Smooth muscle cell (in vitro differentiated cells): Measurements from ENCODE around the gene ROBO3. TPM values are rescaled to one million over a fixed set of nuclear protein-coding genes. Genes with fewer than 3 reads are reported as not detected.

Experiments
- DNase-seq: peaks from one replicate; lab custom pipeline; 2025; ENCODE audit not compliant: unreplicated experiment; lab: John Stamatoyannopoulos, UW
- H2AFZ ChIP-seq: fragments of 200-600 bp; sonication (generic); 2 replicates; pipeline ENCODE4 v1.6.0; 2016; ENCODE audit warnings: antibody characterized with exemption, low read depth, mild to moderate bottlenecking
- H3F3A ChIP-seq: fragments of 200-600 bp; sonication (generic); 2 replicates; pipeline ENCODE4 v1.6.0; 2017; ENCODE audit warnings: antibody characterized with exemption, low read depth
- H3K27ac ChIP-seq: fragments of 200-600 bp; sonication (generic); 2 replicates; pipeline ENCODE4 v1.5.1; 2016; ENCODE audit warnings: low read depth, mild to moderate bottlenecking
- H3K27me3 ChIP-seq: fragments of 200-600 bp; sonication (generic); 2 replicates; pipeline ENCODE4 v1.6.1; 2016; ENCODE audit warnings: low read depth, mild to moderate bottlenecking
- H3K36me3 ChIP-seq: fragments of 200-600 bp; sonication (generic); 2 replicates; pipeline ENCODE4 v1.5.1; 2016; ENCODE audit warnings: low read depth
- H3K4me1 ChIP-seq: fragments of 200-600 bp; sonication (generic); 2 replicates; pipeline ENCODE4 v1.5.1; 2016; ENCODE audit warnings: low read depth
- H3K4me2 ChIP-seq: fragments of 200-600 bp; sonication (generic); 2 replicates; pipeline ENCODE4 v1.6.0; 2016; ENCODE audit warnings: mild to moderate bottlenecking
- H3K4me3 ChIP-seq: fragments of 200-600 bp; sonication (generic); 2 replicates; pipeline ENCODE4 v1.5.1; 2016; ENCODE audit warnings: mild to moderate bottlenecking
- H3K79me2 ChIP-seq: fragments of 200-600 bp; sonication (generic); 2 replicates; pipeline ENCODE4 v1.6.0; 2016; ENCODE audit warnings: low read depth, mild to moderate bottlenecking
- H3K9ac ChIP-seq: fragments of 200-600 bp; sonication (generic); 2 replicates; pipeline ENCODE4 v1.6.0; 2016; ENCODE audit warnings: low read depth
- H3K9me3 ChIP-seq: fragments of 200-600 bp; sonication (generic); replicated peaks from 2 replicates; pipeline ENCODE4 v1.5.1; 2016; ENCODE audit warnings: low read depth
- H4K20me1 ChIP-seq: fragments of 200-600 bp; sonication (generic); 2 replicates; pipeline ENCODE4 v1.6.0; 2016; ENCODE audit warnings: low read depth
- whole genome bisulfite sequencing: methylation state at CpG from one replicate; pipeline ENCODE4 v1.1.7; 2016; ENCODE audit warnings: low lambda C conversion rate; 5-methylcytosine and 5-hydroxymethylcytosine counted together
- polyA plus RNA-seq: library from polyadenylated mRNA; unstranded; fragments of >200 nt; fragmentation: Nextera tagmentation; extraction: Ambion mirVana; gene quantifications from 2 replicates; pipeline ENCODE4 v1.2.1, GENCODE V29; 2016
- total RNA-seq: library from RNA; depleted of rRNA; stranded (reverse); fragments of >200 nt; gene quantifications from 2 replicates; pipeline ENCODE4 v1.2.3, GENCODE V29; 2014
- TF ChIP-seq, protein P1 (sequence below): fragments of 200-600 bp; sonication (generic); IDR thresholded peaks from 2 replicates; pipeline ENCODE4 v1.5.1; 2017; ENCODE audit warnings: borderline replicate concordance, mild to moderate bottlenecking, antibody characterized with exemption; ENCODE audit not compliant: insufficient read depth, poor library complexity, severe bottlenecking

ROBO3 gene
- total and polyA plus RNA-seq, 2 experiments from 2014 or later = 8.9 to 12.8 TPM

DNA sequence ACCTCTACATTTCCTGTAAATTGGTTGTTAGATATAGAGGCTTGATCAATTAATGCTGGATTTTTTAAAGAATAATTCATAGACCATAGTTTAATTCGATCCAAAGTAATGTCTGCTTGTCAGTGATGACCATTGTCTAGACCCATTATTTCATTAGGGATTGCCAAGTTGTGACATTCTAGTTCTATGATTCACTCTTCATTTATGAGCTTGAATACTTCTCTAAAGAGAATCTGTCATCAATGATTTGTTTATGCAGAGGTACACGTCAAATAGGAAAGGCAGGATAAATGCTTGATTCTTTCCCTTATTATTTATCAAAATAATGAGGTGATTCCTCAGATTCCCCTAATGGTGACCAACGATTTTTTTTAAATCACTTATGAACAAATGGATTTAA is 24.0 kb upstream of the ROBO3 start:
- H3K79me2 ChIP-seq = no peaks in the 10 kb centered on the region
- H3K9ac ChIP-seq = no peak overlapping the region
- H3K27me3 ChIP-seq = peaks cover 87% of the 10 kb centered on the region
- no peak overlapping the region for H3K4me2 ChIP-seq
- H3K27ac ChIP-seq = no peak overlapping the region
- H2AFZ ChIP-seq = no peak overlapping the region
- H3K4me3 ChIP-seq = no peak overlapping the region
- TF ChIP-seq, protein P1, sequence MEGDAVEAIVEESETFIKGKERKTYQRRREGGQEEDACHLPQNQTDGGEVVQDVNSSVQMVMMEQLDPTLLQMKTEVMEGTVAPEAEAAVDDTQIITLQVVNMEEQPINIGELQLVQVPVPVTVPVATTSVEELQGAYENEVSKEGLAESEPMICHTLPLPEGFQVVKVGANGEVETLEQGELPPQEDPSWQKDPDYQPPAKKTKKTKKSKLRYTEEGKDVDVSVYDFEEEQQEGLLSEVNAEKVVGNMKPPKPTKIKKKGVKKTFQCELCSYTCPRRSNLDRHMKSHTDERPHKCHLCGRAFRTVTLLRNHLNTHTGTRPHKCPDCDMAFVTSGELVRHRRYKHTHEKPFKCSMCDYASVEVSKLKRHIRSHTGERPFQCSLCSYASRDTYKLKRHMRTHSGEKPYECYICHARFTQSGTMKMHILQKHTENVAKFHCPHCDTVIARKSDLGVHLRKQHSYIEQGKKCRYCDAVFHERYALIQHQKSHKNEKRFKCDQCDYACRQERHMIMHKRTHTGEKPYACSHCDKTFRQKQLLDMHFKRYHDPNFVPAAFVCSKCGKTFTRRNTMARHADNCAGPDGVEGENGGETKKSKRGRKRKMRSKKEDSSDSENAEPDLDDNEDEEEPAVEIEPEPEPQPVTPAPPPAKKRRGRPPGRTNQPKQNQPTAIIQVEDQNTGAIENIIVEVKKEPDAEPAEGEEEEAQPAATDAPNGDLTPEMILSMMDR = no peak
- WGBS = 45% methylated on average over 3 of the region's 3 CpGs
- no peaks in the 10 kb centered on the region for H3K36me3 ChIP-seq
- peaks cover 53% of the 10 kb centered on the region for H3K4me1 ChIP-seq
- DNase-seq = no peak
- H3F3A ChIP-seq = peaks cover 6% of the 10 kb centered on the region
- H4K20me1 ChIP-seq = no peaks in the 10 kb centered on the region
- H3K9me3 ChIP-seq = no peaks in the 10 kb centered on the region

DNA sequence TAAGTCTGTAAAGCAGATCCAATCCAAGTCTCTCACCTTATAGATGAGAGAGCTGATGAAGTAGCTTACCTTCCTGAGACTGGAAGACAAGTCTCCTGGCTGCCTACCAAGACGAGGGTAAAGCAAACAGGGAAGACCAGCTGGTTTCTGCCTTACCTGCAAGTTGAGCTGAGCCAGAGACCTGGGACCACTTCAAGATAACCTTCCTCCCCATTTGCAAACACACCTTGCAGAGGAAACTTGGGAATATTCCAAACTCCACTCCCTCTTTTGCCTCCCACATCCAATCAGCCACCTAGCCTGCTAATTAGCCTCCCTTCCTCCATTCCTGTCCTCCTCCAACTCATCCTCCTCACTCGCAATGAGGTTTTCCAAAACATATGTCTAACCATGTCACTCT is 23.4 kb upstream of the ROBO3 start:
- 34% methylated on average over 2 of the region's 2 CpGs for WGBS
- no peak for DNase-seq
- Histone ChIP-seq H3K9ac (no peak overlapping the region), H3K4me3 (no peak overlapping the region), H3K27me3 (peaks cover 94% of the 10 kb centered on the region), H2AFZ (no peak overlapping the region), H3K79me2 (no peaks in the 10 kb centered on the region), H3K4me2 (no peak overlapping the region), H3K9me3 (no peaks in the 10 kb centered on the region), H3F3A (peaks cover 4% of the 10 kb centered on the region), H3K4me1 (peaks cover 55% of the 10 kb centered on the region), H4K20me1 (no peaks in the 10 kb centered on the region), H3K36me3 (no peaks in the 10 kb centered on the region), H3K27ac (no peak overlapping the region)
- TF ChIP-seq, protein P1 = no peak

- no peak overlapping the region for H2AFZ ChIP-seq
- TF ChIP-seq, protein P1 = no peak
- no peaks in the 10 kb centered on the region for H3K9me3 ChIP-seq
- H3K27me3 ChIP-seq = peaks cover 98% of the 10 kb centered on the region
- peaks cover 52% of the 10 kb centered on the region for H3K4me1 ChIP-seq
- no peak overlapping the region for H3K4me2 ChIP-seq
- no peak overlapping the region for H3K9ac ChIP-seq
- DNase-seq = no peak
- peaks cover 2% of the 10 kb centered on the region for H3F3A ChIP-seq
- no peaks in the 10 kb centered on the region for H4K20me1 ChIP-seq
- 47% methylated on average over 4 of the region's 4 CpGs for WGBS
- no peak overlapping the region for H3K4me3 ChIP-seq
- H3K36me3 ChIP-seq = no peaks in the 10 kb centered on the region
- no peak overlapping the region for H3K27ac ChIP-seq
- H3K79me2 ChIP-seq = no peaks in the 10 kb centered on the region
Measured at GRCh38 chr11:124842305-124842704, 22.9 kb upstream of the ROBO3 start.

- Histone ChIP-seq H3K27me3 (peaks cover 100% of the 10 kb centered on the region), H2AFZ (no peak overlapping the region), H3K4me2 (no peak overlapping the region), H3F3A (no peaks in the 10 kb centered on the region), H3K4me1 (peaks cover 63% of the 10 kb centered on the region), H3K79me2 (no peaks in the 10 kb centered on the region), H3K4me3 (no peak overlapping the region), H3K9ac (no peak overlapping the region), H4K20me1 (no peaks in the 10 kb centered on the region), H3K27ac (no peak overlapping the region), H3K36me3 (no peaks in the 10 kb centered on the region), H3K9me3 (no peaks in the 10 kb centered on the region)
- DNase-seq = no peak
- TF ChIP-seq, protein P1 = no peak
- 18% methylated on average over 8 of the region's 8 CpGs for WGBS
Measured at GRCh38 chr11:124843616-124843910, 21.7 kb upstream of the ROBO3 start.
